Germinal center (tissue), 1 donor: ENCODE measurements around the gene KIRREL3.
"Not testable (repeated sequence)": the region's sequence is repeated elsewhere in the genome, so short reads cannot be mapped to it uniquely, and the experiment has no call there.

Source experiments
- DNase-seq: peaks from one replicate; pipeline ENCODE4 v3.0.0; 2012; ENCODE audit warnings: mixed read lengths, low spot score

KIRREL3 gene

GRCh38 chr11:126403022-126403581 is 597.5 kb downstream of the KIRREL3 start:
- DNase-seq = no peak

- no peak for DNase-seq
These were observed 600.1 kb downstream of the KIRREL3 start for GRCh38 chr11:126400479-126400878.

- no peak for DNase-seq
These were observed 600.6 kb downstream of the KIRREL3 start for GRCh38 chr11:126400019-126400418.

DNA sequence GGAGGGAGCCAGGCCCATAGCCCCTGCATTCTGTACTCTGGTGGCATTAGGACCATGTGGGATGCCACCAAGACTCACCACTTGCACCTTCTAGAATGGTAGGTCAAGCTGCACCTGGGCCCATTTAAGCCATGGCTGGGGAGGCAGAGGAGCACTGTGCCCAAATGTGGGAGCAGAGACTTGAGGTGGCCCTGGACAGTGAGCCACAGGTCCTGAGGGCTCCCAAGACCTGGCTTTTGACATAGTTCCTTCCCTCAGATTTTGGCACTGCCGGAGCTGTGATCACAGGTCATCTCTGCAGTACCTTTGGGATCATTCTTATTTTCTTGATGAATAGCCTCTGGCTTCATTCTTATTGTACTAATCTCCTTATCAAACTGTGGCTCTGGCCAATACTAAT is 601.8 kb downstream of the KIRREL3 start:
- no peak for DNase-seq

- no peak for DNase-seq
These were observed 602.3 kb downstream of the KIRREL3 start for GRCh38 chr11:126398296-126398695.

DNA sequence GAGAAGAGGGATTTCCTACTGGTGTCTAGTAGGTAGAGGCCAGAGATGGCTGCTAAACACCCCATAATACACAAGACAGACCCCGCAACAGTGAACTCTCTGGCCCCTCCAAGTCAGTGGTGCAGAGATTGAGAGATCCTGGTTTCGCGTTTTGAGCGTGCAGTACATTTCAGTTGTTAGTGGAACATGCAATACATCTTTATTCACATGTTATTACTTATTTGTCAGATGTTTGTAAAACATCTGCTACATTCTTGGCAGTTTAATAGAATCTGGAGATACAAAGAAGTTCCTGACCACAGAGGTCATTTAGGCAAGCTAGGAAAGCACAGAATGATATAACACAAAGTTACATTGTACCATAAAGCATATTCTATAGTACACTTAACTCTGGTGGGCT is 603.6 kb downstream of the KIRREL3 start:
- no peak for DNase-seq

- not testable (repeated sequence) for DNase-seq
These were observed 604.3 kb downstream of the KIRREL3 start for GRCh38 chr11:126396266-126396665.

- not testable (repeated sequence) for DNase-seq
These were observed 604.8 kb downstream of the KIRREL3 start for GRCh38 chr11:126395784-126396183.

DNA sequence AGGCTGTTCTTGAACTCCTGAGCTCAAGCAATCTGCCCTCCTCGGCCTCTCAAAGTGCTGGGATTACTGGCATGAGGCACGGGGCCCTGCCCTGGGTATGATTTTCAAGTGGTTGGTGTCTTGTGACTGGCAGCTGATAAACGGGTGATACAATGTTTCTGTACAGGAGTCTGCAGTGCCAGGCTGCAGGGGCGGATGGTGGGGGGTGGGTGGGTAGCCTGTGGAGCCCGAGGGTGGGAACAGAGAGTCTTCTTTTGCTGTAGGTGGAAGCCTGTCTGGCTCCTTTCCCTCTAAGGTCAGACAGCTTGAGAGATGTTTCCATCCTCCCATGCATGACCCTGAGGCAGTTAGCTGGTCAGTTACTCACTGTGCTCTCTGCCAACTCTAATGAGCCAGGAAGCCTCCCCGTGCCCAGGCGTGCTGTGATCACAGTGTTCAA is 605.9 kb downstream of the KIRREL3 start:
- not testable (repeated sequence) for DNase-seq

GRCh38 chr11:126394036-126394435 is 606.5 kb downstream of the KIRREL3 start:
- DNase-seq = no peak

DNA sequence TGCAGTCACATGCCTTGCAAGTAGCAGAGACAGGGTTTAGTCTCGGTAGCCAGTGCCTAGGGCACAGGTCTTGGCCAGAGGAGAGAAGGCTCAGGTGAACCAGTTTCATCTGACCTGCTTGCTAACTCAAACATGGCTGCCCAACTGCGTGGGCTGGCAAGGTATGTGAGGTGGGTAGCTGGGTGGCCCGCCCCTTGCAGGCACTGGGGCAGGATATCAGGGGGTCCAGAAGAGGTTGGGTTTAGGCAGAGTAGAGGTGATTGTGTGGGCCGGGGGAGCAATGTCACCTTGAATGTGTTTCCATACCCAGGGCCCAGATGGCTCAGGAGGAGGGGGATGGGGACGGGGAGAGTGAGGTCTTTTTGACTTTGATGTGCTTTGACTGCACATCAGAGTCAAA is 607.4 kb downstream of the KIRREL3 start:
- no peak for DNase-seq

GRCh38 chr11:126392633-126393013 is 607.9 kb downstream of the KIRREL3 start:
- no peak for DNase-seq

- DNase-seq = no peak
These were observed 608.5 kb downstream of the KIRREL3 start for GRCh38 chr11:126391970-126392632.

DNA sequence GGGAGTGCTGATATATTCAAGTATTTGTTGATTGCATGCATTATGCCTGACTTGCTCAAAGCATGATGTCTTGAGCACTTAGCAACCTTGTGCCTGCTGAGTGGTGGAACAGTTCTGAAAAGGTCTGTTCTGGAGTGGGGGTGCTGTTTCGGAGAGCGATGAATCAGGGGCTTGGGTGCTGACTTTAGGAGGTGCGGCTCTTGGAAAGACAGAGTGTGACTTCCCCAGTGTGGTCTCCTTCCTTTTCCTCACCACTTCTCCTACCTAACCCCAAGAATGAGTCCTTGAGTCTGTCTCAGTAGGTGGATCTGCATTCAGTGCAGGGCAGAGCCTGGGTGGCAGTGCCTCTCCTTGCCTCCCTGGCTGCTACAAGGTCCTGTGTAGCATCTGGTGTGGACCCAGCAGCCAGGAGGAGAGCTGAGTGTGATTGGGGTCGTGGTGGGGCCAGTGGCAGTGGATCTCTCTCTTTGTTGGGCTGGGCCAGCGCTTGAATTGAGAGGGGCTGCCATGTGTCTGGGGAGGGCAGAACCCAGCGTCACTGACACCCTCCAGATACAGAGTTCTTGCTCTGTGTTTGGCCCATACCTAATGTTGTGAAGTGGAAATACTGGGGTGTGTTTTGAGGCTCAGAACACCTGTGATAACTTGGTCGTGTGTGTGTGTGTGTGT is 609.1 kb downstream of the KIRREL3 start:
- no peak for DNase-seq

GRCh38 chr11:126390272-126390867 is 610.2 kb downstream of the KIRREL3 start:
- no peak for DNase-seq

GRCh38 chr11:126387857-126388256 is 612.7 kb downstream of the KIRREL3 start:
- DNase-seq = no peak

DNA sequence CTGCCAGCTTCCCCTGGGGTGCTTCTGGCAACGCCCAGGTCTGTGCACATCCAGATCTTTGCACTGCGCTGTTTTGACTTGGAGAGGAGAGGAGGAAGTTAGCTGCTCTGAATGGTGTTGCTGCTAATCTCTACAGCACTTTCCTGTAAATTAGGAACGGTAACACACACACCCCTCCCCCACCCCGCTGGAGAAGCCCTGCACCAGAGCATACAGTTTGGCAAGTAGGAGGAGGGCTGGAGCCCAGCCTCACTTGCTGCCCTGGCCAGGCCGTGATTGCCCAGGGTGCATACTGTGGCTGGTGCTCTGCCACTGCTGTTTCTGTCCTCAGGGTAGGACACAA is 613.9 kb downstream of the KIRREL3 start:
- DNase-seq = not testable (repeated sequence)

- DNase-seq = no peak
These were observed 614.4 kb downstream of the KIRREL3 start for GRCh38 chr11:126385991-126386728.

- no peak for DNase-seq
These were observed 616.0 kb downstream of the KIRREL3 start for GRCh38 chr11:126384449-126385070.

GRCh38 chr11:126383339-126384335 is 616.9 kb downstream of the KIRREL3 start:
- no peak for DNase-seq

- not testable (repeated sequence) for DNase-seq
These were observed 617.9 kb downstream of the KIRREL3 start for GRCh38 chr11:126382641-126383040.
